Ascending aorta (tissue), 2 donors: Measurements from ENCODE around the gene DUSP16. TPM values are rescaled to one million over a fixed set of nuclear protein-coding genes. Genes with fewer than 3 reads are reported as not detected.

ENCODE experiments used
- DNase-seq, 2 donors: peaks; one replicate each; pipeline ENCODE4 v3.0.0-alpha.2; 2019; ENCODE audit warnings: low spot score in 2 of 2
- H3K27ac ChIP-seq, 2 donors: fragments of 200-600 bp; sonication (generic); one replicate each; pipeline ENCODE4 v1.5.1; 2016 to 2017; ENCODE audit warnings: mild to moderate bottlenecking in 1 of 2
- H3K27me3 ChIP-seq: fragments of 200-600 bp; sonication (generic); one replicate; pipeline ENCODE4 v1.5.1; 2017
- H3K36me3 ChIP-seq, 2 donors: fragments of 200-600 bp; sonication (generic); one replicate each; pipeline ENCODE4 v1.5.1; 2016
- H3K4me1 ChIP-seq, 2 donors: fragments of 200-600 bp; sonication (generic); one replicate each; pipeline ENCODE4 v1.5.1; 2016 to 2017; ENCODE audit warnings: mild to moderate bottlenecking in 1 of 2
- H3K4me3 ChIP-seq, 2 donors: fragments of 200-600 bp; sonication (generic); one replicate each; pipeline ENCODE4 v1.5.1; 2016 to 2017; ENCODE audit warnings: mild to moderate bottlenecking in 1 of 2
- H3K9me3 ChIP-seq, 2 donors: fragments of 200-600 bp; sonication (generic); one replicate each; pipeline ENCODE4 v1.5.1; 2016
- intact Hi-C: fragments of 100-400 bp; cut with DNase I; formaldehyde crosslinking; loops from one replicate; pipeline ENCODE4 v1.15.1; 2023
- total RNA-seq: library from RNA; depleted of rRNA; stranded (reverse); fragments of >200 nt; gene quantifications from one replicate; pipeline ENCODE4 v1.1.0, GENCODE V29; 2016
- TF ChIP-seq, protein P1 (sequence below), 3 experiments: fragments of 200-600 bp in 2 of 3; fragments of 450-650 bp in 1 of 3; sonication (generic) in 2 of 3; IDR thresholded peaks; one replicate each; pipeline ENCODE4 v1.5.1; 2016 to 2019; ENCODE audit warnings: antibody characterized with exemption in 3 of 3, mild to moderate bottlenecking in 1 of 3, moderate library complexity in 1 of 3

The DUSP16 gene
- total RNA-seq, 1 donor from 2014 or later, result 54.8 TPM

- peaks cover 0 to 18% of the 10 kb centered on the region in 2 donors for H3K4me1 ChIP-seq
- H3K4me3 ChIP-seq, result no peak overlapping the region
- H3K9me3 ChIP-seq, result no peaks in the 10 kb centered on the region
- H3K27me3 ChIP-seq, result no peaks in the 10 kb centered on the region
- TF ChIP-seq, protein P1, sequence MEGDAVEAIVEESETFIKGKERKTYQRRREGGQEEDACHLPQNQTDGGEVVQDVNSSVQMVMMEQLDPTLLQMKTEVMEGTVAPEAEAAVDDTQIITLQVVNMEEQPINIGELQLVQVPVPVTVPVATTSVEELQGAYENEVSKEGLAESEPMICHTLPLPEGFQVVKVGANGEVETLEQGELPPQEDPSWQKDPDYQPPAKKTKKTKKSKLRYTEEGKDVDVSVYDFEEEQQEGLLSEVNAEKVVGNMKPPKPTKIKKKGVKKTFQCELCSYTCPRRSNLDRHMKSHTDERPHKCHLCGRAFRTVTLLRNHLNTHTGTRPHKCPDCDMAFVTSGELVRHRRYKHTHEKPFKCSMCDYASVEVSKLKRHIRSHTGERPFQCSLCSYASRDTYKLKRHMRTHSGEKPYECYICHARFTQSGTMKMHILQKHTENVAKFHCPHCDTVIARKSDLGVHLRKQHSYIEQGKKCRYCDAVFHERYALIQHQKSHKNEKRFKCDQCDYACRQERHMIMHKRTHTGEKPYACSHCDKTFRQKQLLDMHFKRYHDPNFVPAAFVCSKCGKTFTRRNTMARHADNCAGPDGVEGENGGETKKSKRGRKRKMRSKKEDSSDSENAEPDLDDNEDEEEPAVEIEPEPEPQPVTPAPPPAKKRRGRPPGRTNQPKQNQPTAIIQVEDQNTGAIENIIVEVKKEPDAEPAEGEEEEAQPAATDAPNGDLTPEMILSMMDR (IDR thresholded peaks at IDR 0.05), result no peak
- no peak for DNase-seq
- intact Hi-C loops, result no loop called here
- H3K27ac ChIP-seq, result no peak overlapping the region
- peaks cover 0 to 10% of the 10 kb centered on the region in 2 donors for H3K36me3 ChIP-seq
These were observed 49.2 kb downstream of the DUSP16 start for GRCh38 chr12:12513416-12514006.

GRCh38 chr12:12511895-12512711 lies 50.6 kb downstream of the DUSP16 start:
- H3K36me3 ChIP-seq, result no peaks in the 10 kb centered on the region
- no peak overlapping the region for H3K27ac ChIP-seq
- H3K4me3 ChIP-seq, result no peak overlapping the region
- DNase-seq, result no peak
- H3K9me3 ChIP-seq, result no peaks in the 10 kb centered on the region
- TF ChIP-seq, protein P1 (IDR thresholded peaks at IDR 0.05), result no peak
- intact Hi-C loops, result no loop called here
- no peaks in the 10 kb centered on the region for H3K27me3 ChIP-seq
- H3K4me1 ChIP-seq, result peaks cover 0 to 26% of the 10 kb centered on the region in 2 donors

- DNase-seq, result no peak
- H3K9me3 ChIP-seq, result no peaks in the 10 kb centered on the region
- H3K4me1 ChIP-seq, result peaks cover 0 to 30% of the 10 kb centered on the region in 2 donors
- intact Hi-C loops, result no loop called here
- TF ChIP-seq, protein P1 (IDR thresholded peaks at IDR 0.05), result no peak
- H3K4me3 ChIP-seq, result no peak overlapping the region
- no peaks in the 10 kb centered on the region for H3K36me3 ChIP-seq
- H3K27me3 ChIP-seq, result no peaks in the 10 kb centered on the region
- H3K27ac ChIP-seq, result no peak overlapping the region
These were observed 51.5 kb downstream of the DUSP16 start for GRCh38 chr12:12511021-12511783.

DNA sequence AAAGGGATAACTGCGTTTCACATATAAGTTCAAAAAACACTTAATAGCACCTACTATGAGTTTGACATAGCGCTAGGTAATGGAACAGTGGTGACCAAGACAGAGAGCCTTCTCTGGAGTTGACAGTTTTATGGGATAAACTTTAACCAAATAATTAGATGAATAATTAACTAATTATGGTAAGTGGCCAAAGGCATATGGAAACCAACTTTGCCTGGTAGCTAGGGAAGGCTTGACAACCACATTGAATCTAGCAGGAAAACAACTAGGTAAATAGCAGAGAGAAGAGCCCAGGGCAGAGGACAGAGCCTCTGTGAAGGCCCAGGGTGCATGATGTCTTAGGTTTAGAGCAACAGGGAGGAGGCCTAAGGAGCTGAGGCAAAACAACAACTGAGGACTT lies 52.1 kb downstream of the DUSP16 start:
- TF ChIP-seq, protein P1 (IDR thresholded peaks at IDR 0.05), result no peak
- Histone ChIP-seq H3K36me3 (no peaks in the 10 kb centered on the region), H3K27ac (no peak overlapping the region), H3K27me3 (no peaks in the 10 kb centered on the region), H3K9me3 (no peaks in the 10 kb centered on the region), H3K4me1 (peaks cover 0 to 34% of the 10 kb centered on the region in 2 donors), H3K4me3 (no peak overlapping the region)
- DNase-seq, result no peak
- intact Hi-C loops, result no loop called here

- no peaks in the 10 kb centered on the region for H3K9me3 ChIP-seq
- no peaks in the 10 kb centered on the region for H3K27me3 ChIP-seq
- DNase-seq, result no peak
- TF ChIP-seq, protein P1 (IDR thresholded peaks at IDR 0.05), result no peak
- H3K27ac ChIP-seq, result no peak overlapping the region
- no peaks in the 10 kb centered on the region for H3K36me3 ChIP-seq
- intact Hi-C loops, result no loop called here
- H3K4me1 ChIP-seq, result peaks cover 0 to 38% of the 10 kb centered on the region in 2 donors
- no peak overlapping the region for H3K4me3 ChIP-seq
These were observed 52.5 kb downstream of the DUSP16 start for GRCh38 chr12:12510141-12510540.
